ENCODE data around the gene CCNG1.

Gene CCNG1

DNA sequence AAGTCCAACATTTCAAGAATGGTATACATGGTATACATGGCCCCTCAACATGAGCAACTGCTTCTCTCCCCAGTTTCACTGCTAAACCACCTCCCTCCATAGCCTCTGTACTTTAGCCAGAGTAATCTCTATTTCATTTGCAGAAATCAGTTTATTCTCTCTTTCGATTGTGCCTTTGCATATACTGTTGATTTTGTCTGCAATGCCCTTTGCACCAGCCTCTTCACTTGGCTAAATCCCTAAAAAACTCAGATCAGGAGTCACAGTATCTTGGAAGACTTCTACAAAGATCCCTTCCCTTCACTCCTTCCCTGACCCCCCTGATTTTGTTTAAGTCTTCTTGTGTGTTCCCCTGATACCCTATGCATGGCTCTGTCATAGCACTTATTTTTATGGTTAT lies 4.9 kb upstream of the CCNG1 start:
- Histone ChIP-seq H3K9ac (ENCODE audit: insufficient read length, low read depth) (no peak overlapping the region), H3K36me3 (ENCODE audit: insufficient read depth, insufficient read length, low read length) (no peaks in the 10 kb centered on the region), H3K9me3 (ENCODE audit: insufficient read depth, low read length) (no peaks in the 10 kb centered on the region), H3K27me3 (ENCODE audit: insufficient read depth, insufficient read length) (no peaks in the 10 kb centered on the region), H3K4me1 (ENCODE audit: insufficient read depth, insufficient read length) (no peaks in the 10 kb centered on the region), H3K4me3 (ENCODE audit: insufficient read length, low read depth) (no peak overlapping the region)
- DNase-seq (ENCODE audit: low read depth, low spot score), result no peak
- TF ChIP-seq YY1 (IDR thresholded peaks at IDR 0.05; ENCODE audit: insufficient read depth, insufficient read length), result no peak
- TF ChIP-seq ZNF274 (IDR thresholded peaks at IDR 0.05; ENCODE audit: low read depth, low read length), result no peak
- no peak for TF ChIP-seq SUZ12 (IDR thresholded peaks at IDR 0.05; ENCODE audit: extremely low read depth, insufficient read depth, insufficient read length)

- H3K27me3 ChIP-seq (ENCODE audit: insufficient read depth, insufficient read length), result no peaks in the 10 kb centered on the region
These were observed 4.1 kb upstream of the CCNG1 start for GRCh38 chr5:163433271-163433670.

DNA sequence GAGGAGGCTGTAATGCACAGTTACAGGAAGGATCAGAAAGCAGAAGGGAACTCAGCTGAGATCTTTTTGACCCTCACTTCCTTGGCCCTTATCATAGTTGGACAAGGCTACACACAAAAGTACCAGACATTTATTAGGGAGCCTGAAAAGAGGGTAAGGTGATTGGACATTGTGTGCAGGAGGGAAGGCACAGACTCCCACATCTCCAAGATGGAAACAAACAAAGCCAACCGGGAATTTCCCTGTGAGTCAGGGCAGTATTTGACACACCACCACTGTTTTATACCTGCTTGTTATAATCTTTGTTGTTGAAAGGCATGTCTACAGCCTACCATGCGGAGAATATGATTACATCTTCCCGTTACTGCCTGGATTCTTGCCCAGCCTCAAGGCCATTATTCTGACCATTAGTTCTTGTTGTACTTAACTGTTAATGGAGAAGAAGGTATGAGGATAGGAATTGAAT lies 3.0 kb upstream of the CCNG1 start:
- Histone ChIP-seq H3K36me3 (ENCODE audit: insufficient read depth, insufficient read length, low read length) (peaks cover 6% of the 10 kb centered on the region), H3K4me1 (ENCODE audit: insufficient read depth, insufficient read length) (no peaks in the 10 kb centered on the region), H3K4me3 (ENCODE audit: insufficient read length, low read depth) (no peak overlapping the region), H3K9me3 (ENCODE audit: insufficient read depth, low read length) (no peaks in the 10 kb centered on the region), H3K9ac (ENCODE audit: insufficient read length, low read depth) (no peak overlapping the region), H3K27me3 (ENCODE audit: insufficient read depth, insufficient read length) (no peaks in the 10 kb centered on the region)
- DNase-seq (ENCODE audit: low read depth, low spot score), result no peak
- TF ChIP-seq YY1 (IDR thresholded peaks at IDR 0.05; ENCODE audit: insufficient read depth, insufficient read length) (no peak), SUZ12 (IDR thresholded peaks at IDR 0.05; ENCODE audit: extremely low read depth, insufficient read depth, insufficient read length) (no peak), ZNF274 (IDR thresholded peaks at IDR 0.05; ENCODE audit: low read depth, low read length) (no peak)

More at GRCh38 chr5:163433271-163433670, 4.1 kb upstream of the CCNG1 start:
- no peaks in the 10 kb centered on the region for H3K36me3 ChIP-seq (ENCODE audit: insufficient read depth, insufficient read length, low read length)
- H3K9me3 ChIP-seq (ENCODE audit: insufficient read depth, low read length), result no peaks in the 10 kb centered on the region
- TF ChIP-seq ZNF274 (IDR thresholded peaks at IDR 0.05; ENCODE audit: low read depth, low read length) (no peak), SUZ12 (IDR thresholded peaks at IDR 0.05; ENCODE audit: extremely low read depth, insufficient read depth, insufficient read length) (no peak), YY1 (IDR thresholded peaks at IDR 0.05; ENCODE audit: insufficient read depth, insufficient read length) (no peak)
- no peaks in the 10 kb centered on the region for H3K4me1 ChIP-seq (ENCODE audit: insufficient read depth, insufficient read length)
- no peak for DNase-seq (ENCODE audit: low read depth, low spot score)
- H3K4me3 ChIP-seq (ENCODE audit: insufficient read length, low read depth), result no peak overlapping the region
- H3K9ac ChIP-seq (ENCODE audit: insufficient read length, low read depth), result no peak overlapping the region

GRCh38 chr5:163436515-163436914 lies 880 bp upstream of the CCNG1 start:
- no peak for DNase-seq (ENCODE audit: low read depth, low spot score)
- no peaks in the 10 kb centered on the region for H3K9me3 ChIP-seq (ENCODE audit: insufficient read depth, low read length)
- H3K4me1 ChIP-seq (ENCODE audit: insufficient read depth, insufficient read length), result no peaks in the 10 kb centered on the region
- peaks cover 27% of the 10 kb centered on the region for H3K36me3 ChIP-seq (ENCODE audit: insufficient read depth, insufficient read length, low read length)
- H3K27me3 ChIP-seq (ENCODE audit: insufficient read depth, insufficient read length), result peaks cover 2% of the 10 kb centered on the region
- peak overlapping the region; percentile 56 for H3K9ac ChIP-seq (ENCODE audit: insufficient read length, low read depth)
- TF ChIP-seq SUZ12 (IDR thresholded peaks at IDR 0.05; ENCODE audit: extremely low read depth, insufficient read depth, insufficient read length) (no peak), YY1 (IDR thresholded peaks at IDR 0.05; ENCODE audit: insufficient read depth, insufficient read length) (no peak), ZNF274 (IDR thresholded peaks at IDR 0.05; ENCODE audit: low read depth, low read length) (no peak)
- peak overlapping the region; percentile 37 for H3K4me3 ChIP-seq (ENCODE audit: insufficient read length, low read depth)

DNA sequence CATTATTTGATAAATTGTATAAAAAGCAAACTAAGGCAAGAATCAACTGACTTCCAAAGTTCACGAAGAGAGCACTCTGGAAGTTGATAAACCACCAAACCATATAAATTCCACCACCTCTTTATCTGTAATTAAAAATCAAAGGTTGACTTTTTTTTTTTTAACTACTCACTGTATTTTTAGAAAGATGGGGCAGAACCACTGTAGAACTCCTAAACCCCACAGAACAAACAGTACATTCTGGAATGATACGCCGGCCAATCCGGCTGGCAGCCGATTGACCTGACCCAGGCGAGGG lies 435 bp upstream of the CCNG1 start:
- peak overlapping the region; percentile 37 for H3K4me3 ChIP-seq (ENCODE audit: insufficient read length, low read depth)
- H3K9ac ChIP-seq (ENCODE audit: insufficient read length, low read depth), result peak overlapping the region; percentile 56
- H3K27me3 ChIP-seq (ENCODE audit: insufficient read depth, insufficient read length), result peaks cover 2% of the 10 kb centered on the region
- no peaks in the 10 kb centered on the region for H3K4me1 ChIP-seq (ENCODE audit: insufficient read depth, insufficient read length)
- H3K36me3 ChIP-seq (ENCODE audit: insufficient read depth, insufficient read length, low read length), result peaks cover 31% of the 10 kb centered on the region
- H3K9me3 ChIP-seq (ENCODE audit: insufficient read depth, low read length), result no peaks in the 10 kb centered on the region
- DNase-seq (ENCODE audit: low read depth, low spot score), result no peak
- TF ChIP-seq ZNF274 (IDR thresholded peaks at IDR 0.05; ENCODE audit: low read depth, low read length), result no peak
- TF ChIP-seq SUZ12 (IDR thresholded peaks at IDR 0.05; ENCODE audit: extremely low read depth, insufficient read depth, insufficient read length), result no peak
- TF ChIP-seq YY1 (IDR thresholded peaks at IDR 0.05; ENCODE audit: insufficient read depth, insufficient read length), result no peak

DNA sequence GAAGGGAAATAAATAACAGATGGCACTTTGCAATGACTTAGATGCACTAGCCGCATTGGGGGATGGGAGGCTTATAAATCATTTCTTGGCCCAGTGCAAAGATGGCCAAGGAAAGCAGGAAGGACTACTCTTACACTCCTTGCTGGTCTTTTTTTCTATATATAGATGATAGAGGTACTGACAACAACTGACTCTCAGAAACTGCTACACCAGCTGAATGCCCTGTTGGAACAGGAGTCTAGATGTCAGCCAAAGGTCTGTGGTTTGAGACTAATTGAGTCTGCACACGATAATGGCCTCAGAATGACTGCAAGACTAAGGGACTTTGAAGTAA lies 1.7 kb downstream of the CCNG1 start:
- Histone ChIP-seq H3K4me3 (ENCODE audit: insufficient read length, low read depth) (peak overlapping the region; percentile 24), H3K9ac (ENCODE audit: insufficient read length, low read depth) (peak overlapping the region; percentile 21), H3K4me1 (ENCODE audit: insufficient read depth, insufficient read length) (no peaks in the 10 kb centered on the region), H3K36me3 (ENCODE audit: insufficient read depth, insufficient read length, low read length) (peaks cover 49% of the 10 kb centered on the region), H3K9me3 (ENCODE audit: insufficient read depth, low read length) (no peaks in the 10 kb centered on the region), H3K27me3 (ENCODE audit: insufficient read depth, insufficient read length) (peaks cover 2% of the 10 kb centered on the region)
- no peak for DNase-seq (ENCODE audit: low read depth, low spot score)
- TF ChIP-seq SUZ12 (IDR thresholded peaks at IDR 0.05; ENCODE audit: extremely low read depth, insufficient read depth, insufficient read length) (no peak), ZNF274 (IDR thresholded peaks at IDR 0.05; ENCODE audit: low read depth, low read length) (no peak), YY1 (IDR thresholded peaks at IDR 0.05; ENCODE audit: insufficient read depth, insufficient read length) (no peak)

DNA sequence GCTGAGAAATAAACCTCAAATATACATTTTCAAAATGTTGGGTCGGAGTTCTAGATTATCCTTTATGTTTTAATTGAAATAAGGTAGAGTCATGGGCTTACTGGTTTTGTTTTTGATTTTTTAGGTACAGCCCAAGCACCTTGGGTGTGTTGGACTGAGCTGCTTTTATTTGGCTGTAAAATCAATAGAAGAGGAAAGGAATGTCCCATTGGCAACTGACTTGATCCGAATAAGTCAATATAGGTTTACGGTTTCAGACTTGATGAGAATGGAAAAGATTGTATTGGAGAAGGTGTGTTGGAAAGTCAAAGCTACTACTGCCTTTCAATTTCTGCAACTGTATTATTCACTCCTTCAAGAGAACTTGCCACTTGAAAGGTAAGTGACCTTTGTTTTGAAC lies 3.6 kb downstream of the CCNG1 start:
- no peaks in the 10 kb centered on the region for H3K9me3 ChIP-seq (ENCODE audit: insufficient read depth, low read length)
- no peaks in the 10 kb centered on the region for H3K4me1 ChIP-seq (ENCODE audit: insufficient read depth, insufficient read length)
- TF ChIP-seq SUZ12 (IDR thresholded peaks at IDR 0.05; ENCODE audit: extremely low read depth, insufficient read depth, insufficient read length), result no peak
- peaks cover 2% of the 10 kb centered on the region for H3K27me3 ChIP-seq (ENCODE audit: insufficient read depth, insufficient read length)
- no peak overlapping the region for H3K4me3 ChIP-seq (ENCODE audit: insufficient read length, low read depth)
- H3K9ac ChIP-seq (ENCODE audit: insufficient read length, low read depth), result no peak overlapping the region
- DNase-seq (ENCODE audit: low read depth, low spot score), result no peak
- peaks cover 64% of the 10 kb centered on the region for H3K36me3 ChIP-seq (ENCODE audit: insufficient read depth, insufficient read length, low read length)

- peaks cover 2% of the 10 kb centered on the region for H3K27me3 ChIP-seq (ENCODE audit: insufficient read depth, insufficient read length)
- no peak overlapping the region for H3K4me3 ChIP-seq (ENCODE audit: insufficient read length, low read depth)
- peaks cover 88% of the 10 kb centered on the region for H3K36me3 ChIP-seq (ENCODE audit: insufficient read depth, insufficient read length, low read length)
- TF ChIP-seq ZNF274 (IDR thresholded peaks at IDR 0.05; ENCODE audit: low read depth, low read length) (no peak), SUZ12 (IDR thresholded peaks at IDR 0.05; ENCODE audit: extremely low read depth, insufficient read depth, insufficient read length) (no peak), YY1 (IDR thresholded peaks at IDR 0.05; ENCODE audit: insufficient read depth, insufficient read length) (no peak)
- no peak overlapping the region for H3K9ac ChIP-seq (ENCODE audit: insufficient read length, low read depth)
- no peaks in the 10 kb centered on the region for H3K9me3 ChIP-seq (ENCODE audit: insufficient read depth, low read length)
- no peak for DNase-seq (ENCODE audit: low read depth, low spot score)
- no peaks in the 10 kb centered on the region for H3K4me1 ChIP-seq (ENCODE audit: insufficient read depth, insufficient read length)
These were observed 7.1 kb downstream of the CCNG1 start for GRCh38 chr5:163444526-163444925.

All from NT2/D1 (cell line).